HEK293 (cell line): ENCODE data around the gene RNF40.

ENCODE experiments used
- CTCF ChIA-PET: fragments of 350-600 bp; formaldehyde crosslinking; extraction: SDS; loops from one replicate; lab custom pipeline; 2021; ENCODE audit warnings: antibody characterized with exemption; lab: Yijun Ruan, JAX
- POLR2A ChIA-PET: fragments of 300-600 bp; formaldehyde crosslinking; extraction: SDS; loops from one replicate; lab custom pipeline; 2020; ENCODE audit warnings: antibody characterized with exemption, inconsistent platforms; lab: Yijun Ruan, JAX
- H3K27ac ChIP-seq: fragments of 200-500 bp; sonication (Bioruptor generic); 2 replicates; pipeline ENCODE4 v1.5.1; 2014; ENCODE audit warnings: low read depth, low read length, control low read depth, inconsistent platforms; ENCODE audit errors: extremely low read depth
- H3K36me3 ChIP-seq, 2 experiments: fragments of 200-500 bp in 1 of 2; sonication (Bioruptor generic) in 1 of 2; 1 replicate in 1 of 2; 2 replicates in 1 of 2; pipeline ENCODE4 v1.5.1; 2014 to 2017; ENCODE audit warnings: inconsistent platforms in 2 of 2, low read length in 2 of 2; ENCODE audit not compliant: control insufficient read depth in 2 of 2, insufficient read depth in 1 of 2
- H3K4me1 ChIP-seq: fragments of 200-500 bp; sonication (Bioruptor generic); 2 replicates; pipeline ENCODE4 v1.5.1; 2014; ENCODE audit warnings: mild to moderate bottlenecking, low read length, inconsistent platforms; ENCODE audit not compliant: control insufficient read depth, insufficient read depth
- H3K4me3 ChIP-seq: 2 replicates; pipeline ENCODE4 v1.5.1; 2011; ENCODE audit warnings: low read depth, mild to moderate bottlenecking, control low read depth, low read length, moderate library complexity
- H3K9me3 ChIP-seq: fragments of 200-500 bp; sonication (Bioruptor generic); 2 replicates; pipeline ENCODE4 v1.5.1; 2014; ENCODE audit warnings: low read depth, low read length, inconsistent platforms; ENCODE audit not compliant: control insufficient read depth, insufficient read depth
- BCL11B ChIP-seq: fragments of 450-650 bp; formaldehyde crosslinking; IDR thresholded peaks from 2 replicates; pipeline ENCODE4 v1.5.1; 2016; ENCODE audit warnings: low read depth, missing biosample characterization, missing genetic modification characterization
- GLI4 ChIP-seq: fragments of 450-650 bp; formaldehyde crosslinking; IDR thresholded peaks from 2 replicates; pipeline ENCODE4 v1.5.1; 2016; ENCODE audit warnings: missing biosample characterization, missing genetic modification characterization
- KLF8 ChIP-seq: fragments of 450-650 bp; formaldehyde crosslinking; IDR thresholded peaks from 2 replicates; pipeline ENCODE4 v1.5.1; 2016; ENCODE audit warnings: missing biosample characterization, missing genetic modification characterization
- KLF9 ChIP-seq: fragments of 450-650 bp; formaldehyde crosslinking; IDR thresholded peaks from 2 replicates; pipeline ENCODE4 v1.5.1; 2016; ENCODE audit warnings: missing biosample characterization, missing genetic modification characterization, low read depth
- MZF1 ChIP-seq: fragments of 450-650 bp; formaldehyde crosslinking; IDR thresholded peaks from 2 replicates; pipeline ENCODE4 v1.5.1; 2017; ENCODE audit warnings: missing biosample characterization, missing genetic modification characterization, borderline replicate concordance
- OVOL3 ChIP-seq: fragments of 450-650 bp; formaldehyde crosslinking; IDR thresholded peaks from 2 replicates; pipeline ENCODE4 v1.5.1; 2016; ENCODE audit warnings: missing biosample characterization, missing genetic modification characterization
- SP2 ChIP-seq: fragments of 450-650 bp; formaldehyde crosslinking; IDR thresholded peaks from 2 replicates; pipeline ENCODE4 v1.5.1; 2016; ENCODE audit warnings: missing biosample characterization, missing genetic modification characterization
- WT1 ChIP-seq: fragments of 450-650 bp; formaldehyde crosslinking; IDR thresholded peaks from 2 replicates; pipeline ENCODE4 v1.5.1; 2016; ENCODE audit warnings: missing biosample characterization, missing genetic modification characterization
- ZNF274 ChIP-seq, 2 experiments: fragments of 200-500 bp in 1 of 2; fragments of 450-650 bp in 1 of 2; sonication (Bioruptor generic) in 1 of 2; formaldehyde crosslinking in 1 of 2; IDR thresholded peaks; 2 replicates each; pipeline versions ENCODE4 v1.5.1 to v1.6.1; 2014 to 2016; ENCODE audit warnings: borderline replicate concordance in 1 of 2, inconsistent platforms in 1 of 2, low read length in 1 of 2, missing biosample characterization in 1 of 2, missing genetic modification characterization in 1 of 2
- ZNF335 ChIP-seq: fragments of 450-650 bp; formaldehyde crosslinking; conservative IDR thresholded peaks from 2 replicates; pipeline ENCODE4 v1.5.1; 2016; ENCODE audit warnings: missing biosample characterization, missing genetic modification characterization
- ZNF366 ChIP-seq: fragments of 450-650 bp; formaldehyde crosslinking; conservative IDR thresholded peaks from 2 replicates; pipeline ENCODE4 v1.5.1; 2016; ENCODE audit warnings: missing biosample characterization, missing genetic modification characterization
- ZNF433 ChIP-seq: fragments of 450-650 bp; formaldehyde crosslinking; IDR thresholded peaks from 2 replicates; pipeline ENCODE4 v1.5.1; 2016; ENCODE audit warnings: missing biosample characterization, missing genetic modification characterization, low read depth
- ZNF549 ChIP-seq: fragments of 450-650 bp; IDR thresholded peaks from 2 replicates; pipeline ENCODE4 v1.5.1; 2018; ENCODE audit warnings: missing biosample characterization, missing genetic modification characterization, mild to moderate bottlenecking, inconsistent platforms, moderate library complexity
- ZNF624 ChIP-seq: fragments of 450-650 bp; formaldehyde crosslinking; IDR thresholded peaks from 2 replicates; pipeline ENCODE4 v1.5.1; 2017; ENCODE audit warnings: missing biosample characterization, missing genetic modification characterization
- ZNF654 ChIP-seq: fragments of 450-650 bp; formaldehyde crosslinking; IDR thresholded peaks from 2 replicates; pipeline ENCODE4 v1.5.1; 2016; ENCODE audit warnings: low read depth, missing biosample characterization, missing genetic modification characterization
- ZXDB ChIP-seq: fragments of 450-650 bp; formaldehyde crosslinking; IDR thresholded peaks from 2 replicates; pipeline ENCODE4 v1.5.1; 2016; ENCODE audit warnings: missing biosample characterization, missing genetic modification characterization
- TF ChIP-seq, protein P1 (sequence below): fragments of 450-650 bp; formaldehyde crosslinking; conservative IDR thresholded peaks from 2 replicates; pipeline ENCODE4 v1.5.1; 2016; ENCODE audit warnings: low read depth, missing biosample characterization, missing genetic modification characterization
- TF ChIP-seq, protein P2 (sequence below): fragments of 450-650 bp; formaldehyde crosslinking; IDR thresholded peaks from 2 replicates; pipeline ENCODE4 v1.5.1; 2017; ENCODE audit warnings: missing biosample characterization, missing genetic modification characterization
- TF ChIP-seq, protein P3 (sequence below): IDR thresholded peaks from 2 replicates; pipeline ENCODE4 v1.6.1; 2011; ENCODE audit warnings: mild to moderate bottlenecking, low read depth, low read length, borderline replicate concordance
- TF ChIP-seq, protein P4 (sequence below): sonication (generic); formaldehyde crosslinking; IDR thresholded peaks from 2 replicates; pipeline ENCODE4 v1.8.1; 2022; ENCODE audit warnings: mild to moderate bottlenecking, moderate library complexity, missing genetic modification reagents
- TF ChIP-seq, protein P5 (sequence below): fragments of 450-650 bp; formaldehyde crosslinking; IDR thresholded peaks from 2 replicates; pipeline ENCODE4 v1.5.1; 2016; ENCODE audit warnings: missing biosample characterization, missing genetic modification characterization

The RNF40 gene

DNA sequence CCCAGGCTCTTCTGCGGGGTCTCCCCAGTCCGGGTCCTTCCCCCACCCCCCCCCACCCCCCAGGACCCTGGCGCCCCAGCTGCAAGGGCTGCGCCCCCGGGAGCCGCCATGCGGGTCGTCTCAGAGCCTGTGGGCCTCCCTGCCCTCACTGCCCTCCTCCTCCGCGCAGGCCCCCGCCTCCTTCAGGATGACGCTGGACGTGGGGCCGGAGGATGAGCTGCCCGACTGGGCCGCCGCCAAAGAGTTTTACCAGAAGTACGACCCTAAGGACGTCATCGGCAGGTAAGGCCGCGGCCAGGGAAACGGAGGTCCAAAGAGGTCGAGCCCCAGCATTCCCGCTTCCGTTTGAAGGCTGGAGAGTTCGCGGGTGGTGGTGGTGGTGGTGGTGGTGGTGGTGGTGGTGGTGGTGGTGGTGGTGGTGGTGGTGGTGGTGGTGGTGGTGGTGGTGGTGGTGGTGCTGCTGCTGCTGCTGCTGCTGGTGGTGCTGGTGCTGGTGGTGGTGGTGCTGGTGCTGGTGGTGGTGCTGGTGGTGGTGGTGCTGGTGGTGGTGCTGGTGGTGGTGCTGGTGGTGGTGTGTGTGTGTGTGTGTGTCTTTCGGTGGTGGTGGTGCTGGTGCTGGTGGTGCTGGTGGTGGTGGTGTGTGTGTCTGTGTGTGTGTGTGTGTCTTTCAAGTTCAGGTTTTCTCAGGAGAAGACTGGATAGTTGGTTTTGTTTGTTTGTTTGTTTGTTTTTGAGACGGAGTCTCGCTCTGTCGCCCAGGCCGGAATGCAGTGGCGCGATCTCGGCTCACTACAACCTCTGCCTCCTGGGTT is 13.3 kb upstream of the RNF40 start (continued):
- TF ChIP-seq, protein P1, sequence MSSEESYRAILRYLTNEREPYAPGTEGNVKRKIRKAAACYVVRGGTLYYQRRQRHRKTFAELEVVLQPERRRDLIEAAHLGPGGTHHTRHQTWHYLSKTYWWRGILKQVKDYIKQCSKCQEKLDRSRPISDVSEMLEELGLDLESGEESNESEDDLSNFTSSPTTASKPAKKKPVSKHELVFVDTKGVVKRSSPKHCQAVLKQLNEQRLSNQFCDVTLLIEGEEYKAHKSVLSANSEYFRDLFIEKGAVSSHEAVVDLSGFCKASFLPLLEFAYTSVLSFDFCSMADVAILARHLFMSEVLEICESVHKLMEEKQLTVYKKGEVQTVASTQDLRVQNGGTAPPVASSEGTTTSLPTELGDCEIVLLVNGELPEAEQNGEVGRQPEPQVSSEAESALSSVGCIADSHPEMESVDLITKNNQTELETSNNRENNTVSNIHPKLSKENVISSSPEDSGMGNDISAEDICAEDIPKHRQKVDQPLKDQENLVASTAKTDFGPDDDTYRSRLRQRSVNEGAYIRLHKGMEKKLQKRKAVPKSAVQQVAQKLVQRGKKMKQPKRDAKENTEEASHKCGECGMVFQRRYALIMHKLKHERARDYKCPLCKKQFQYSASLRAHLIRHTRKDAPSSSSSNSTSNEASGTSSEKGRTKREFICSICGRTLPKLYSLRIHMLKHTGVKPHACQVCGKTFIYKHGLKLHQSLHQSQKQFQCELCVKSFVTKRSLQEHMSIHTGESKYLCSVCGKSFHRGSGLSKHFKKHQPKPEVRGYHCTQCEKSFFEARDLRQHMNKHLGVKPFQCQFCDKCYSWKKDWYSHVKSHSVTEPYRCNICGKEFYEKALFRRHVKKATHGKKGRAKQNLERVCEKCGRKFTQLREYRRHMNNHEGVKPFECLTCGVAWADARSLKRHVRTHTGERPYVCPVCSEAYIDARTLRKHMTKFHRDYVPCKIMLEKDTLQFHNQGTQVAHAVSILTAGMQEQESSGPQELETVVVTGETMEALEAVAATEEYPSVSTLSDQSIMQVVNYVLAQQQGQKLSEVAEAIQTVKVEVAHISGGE (tag by site-specific recombination), result no peak
- no peak for TF ChIP-seq GLI4 (tag by site-specific recombination)
- TF ChIP-seq, protein P2, sequence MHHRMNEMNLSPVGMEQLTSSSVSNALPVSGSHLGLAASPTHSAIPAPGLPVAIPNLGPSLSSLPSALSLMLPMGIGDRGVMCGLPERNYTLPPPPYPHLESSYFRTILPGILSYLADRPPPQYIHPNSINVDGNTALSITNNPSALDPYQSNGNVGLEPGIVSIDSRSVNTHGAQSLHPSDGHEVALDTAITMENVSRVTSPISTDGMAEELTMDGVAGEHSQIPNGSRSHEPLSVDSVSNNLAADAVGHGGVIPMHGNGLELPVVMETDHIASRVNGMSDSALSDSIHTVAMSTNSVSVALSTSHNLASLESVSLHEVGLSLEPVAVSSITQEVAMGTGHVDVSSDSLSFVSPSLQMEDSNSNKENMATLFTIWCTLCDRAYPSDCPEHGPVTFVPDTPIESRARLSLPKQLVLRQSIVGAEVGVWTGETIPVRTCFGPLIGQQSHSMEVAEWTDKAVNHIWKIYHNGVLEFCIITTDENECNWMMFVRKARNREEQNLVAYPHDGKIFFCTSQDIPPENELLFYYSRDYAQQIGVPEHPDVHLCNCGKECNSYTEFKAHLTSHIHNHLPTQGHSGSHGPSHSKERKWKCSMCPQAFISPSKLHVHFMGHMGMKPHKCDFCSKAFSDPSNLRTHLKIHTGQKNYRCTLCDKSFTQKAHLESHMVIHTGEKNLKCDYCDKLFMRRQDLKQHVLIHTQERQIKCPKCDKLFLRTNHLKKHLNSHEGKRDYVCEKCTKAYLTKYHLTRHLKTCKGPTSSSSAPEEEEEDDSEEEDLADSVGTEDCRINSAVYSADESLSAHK, result no peak
- TF ChIP-seq, protein P3, sequence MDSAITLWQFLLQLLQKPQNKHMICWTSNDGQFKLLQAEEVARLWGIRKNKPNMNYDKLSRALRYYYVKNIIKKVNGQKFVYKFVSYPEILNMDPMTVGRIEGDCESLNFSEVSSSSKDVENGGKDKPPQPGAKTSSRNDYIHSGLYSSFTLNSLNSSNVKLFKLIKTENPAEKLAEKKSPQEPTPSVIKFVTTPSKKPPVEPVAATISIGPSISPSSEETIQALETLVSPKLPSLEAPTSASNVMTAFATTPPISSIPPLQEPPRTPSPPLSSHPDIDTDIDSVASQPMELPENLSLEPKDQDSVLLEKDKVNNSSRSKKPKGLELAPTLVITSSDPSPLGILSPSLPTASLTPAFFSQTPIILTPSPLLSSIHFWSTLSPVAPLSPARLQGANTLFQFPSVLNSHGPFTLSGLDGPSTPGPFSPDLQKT, result no peak

DNA sequence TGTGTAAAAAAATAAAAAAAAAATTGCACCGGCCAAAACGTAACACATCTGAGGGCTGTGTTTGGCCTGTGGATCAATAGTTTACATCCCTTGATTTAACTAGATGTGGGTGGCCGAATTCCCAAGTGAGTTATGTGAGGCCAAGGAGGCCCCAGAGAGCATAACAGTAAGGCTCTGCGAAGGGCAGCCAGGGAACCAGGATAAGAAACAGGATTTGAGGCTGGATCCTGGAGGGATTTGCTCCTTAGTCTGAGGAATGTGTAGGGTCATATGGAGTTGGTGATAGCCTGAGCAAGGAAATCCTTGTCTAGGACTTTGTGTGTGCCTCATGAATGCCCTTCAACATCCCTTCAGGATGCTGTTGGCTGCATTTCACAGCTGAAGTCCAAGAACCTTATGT is 11.9 kb upstream of the RNF40 start:
- no peak overlapping the region for H3K27ac ChIP-seq
- ChIA-PET POLR2A (interaction anchor here (1.2 to 3.4 kb wide), 3 partner anchors 10 to 51 kb away, joined by 4 to 34 read pairs (median 5); partner anchors contain the start of gene SRCAP), CTCF (interaction anchor here (1.3 kb wide), 1 partner anchor 63 kb away, joined by 3 read pairs; no protein-coding TSS in a partner anchor)
- H3K36me3 ChIP-seq, result peaks cover 28 to 60% of the 10 kb centered on the region in 2 experiments
- peaks cover 3% of the 10 kb centered on the region; the same call in 1 of the 2 replicates for H3K4me1 ChIP-seq
- no peak for TF ChIP-seq ZXDB (tag by site-specific recombination)
- no peak for TF ChIP-seq ZNF274 (IDR thresholded peaks at IDR 0.05; ENCODE audit: low read length)
- TF ChIP-seq ZNF274 (tag by site-specific recombination; IDR thresholded peaks at IDR 0.05; ENCODE audit: borderline replicate concordance), result no peak
- no peak for TF ChIP-seq ZNF366 (tag by site-specific recombination)
- no peak for TF ChIP-seq BCL11B (tag by site-specific recombination)
- no peak for TF ChIP-seq ZNF624 (tag by site-specific recombination)
- TF ChIP-seq KLF8 (tag by site-specific recombination), result no peak
- TF ChIP-seq, protein P4, sequence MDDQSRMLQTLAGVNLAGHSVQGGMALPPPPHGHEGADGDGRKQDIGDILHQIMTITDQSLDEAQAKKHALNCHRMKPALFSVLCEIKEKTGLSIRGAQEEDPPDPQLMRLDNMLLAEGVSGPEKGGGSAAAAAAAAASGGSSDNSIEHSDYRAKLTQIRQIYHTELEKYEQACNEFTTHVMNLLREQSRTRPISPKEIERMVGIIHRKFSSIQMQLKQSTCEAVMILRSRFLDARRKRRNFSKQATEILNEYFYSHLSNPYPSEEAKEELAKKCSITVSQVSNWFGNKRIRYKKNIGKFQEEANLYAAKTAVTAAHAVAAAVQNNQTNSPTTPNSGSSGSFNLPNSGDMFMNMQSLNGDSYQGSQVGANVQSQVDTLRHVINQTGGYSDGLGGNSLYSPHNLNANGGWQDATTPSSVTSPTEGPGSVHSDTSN (CRISPR knock-in tag), result no peak
- no peak for TF ChIP-seq ZNF433
- TF ChIP-seq OVOL3 (tag by site-specific recombination), result no peak
- no peak for TF ChIP-seq SP2 (tag by site-specific recombination)
- TF ChIP-seq ZNF654, result no peak
- TF ChIP-seq, protein P5, sequence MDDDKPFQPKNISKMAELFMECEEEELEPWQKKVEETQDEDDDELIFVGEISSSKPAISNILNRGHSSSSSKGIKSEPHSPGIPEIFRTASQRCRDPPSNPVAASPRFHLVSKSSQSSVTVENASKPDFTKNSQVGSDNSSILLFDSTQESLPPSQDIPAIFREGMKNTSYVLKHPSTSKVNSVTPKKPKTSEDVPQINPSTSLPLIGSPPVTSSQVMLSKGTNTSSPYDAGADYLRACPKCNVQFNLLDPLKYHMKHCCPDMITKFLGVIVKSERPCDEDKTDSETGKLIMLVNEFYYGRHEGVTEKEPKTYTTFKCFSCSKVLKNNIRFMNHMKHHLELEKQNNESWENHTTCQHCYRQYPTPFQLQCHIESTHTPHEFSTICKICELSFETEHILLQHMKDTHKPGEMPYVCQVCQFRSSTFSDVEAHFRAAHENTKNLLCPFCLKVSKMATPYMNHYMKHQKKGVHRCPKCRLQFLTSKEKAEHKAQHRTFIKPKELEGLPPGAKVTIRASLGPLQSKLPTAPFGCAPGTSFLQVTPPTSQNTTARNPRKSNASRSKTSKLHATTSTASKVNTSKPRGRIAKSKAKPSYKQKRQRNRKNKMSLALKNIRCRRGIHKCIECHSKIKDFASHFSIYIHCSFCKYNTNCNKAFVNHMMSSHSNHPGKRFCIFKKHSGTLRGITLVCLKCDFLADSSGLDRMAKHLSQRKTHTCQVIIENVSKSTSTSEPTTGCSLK, result no peak
- TF ChIP-seq ZNF335 (tag by site-specific recombination), result no peak
- TF ChIP-seq KLF9 (tag by site-specific recombination), result no peak
- TF ChIP-seq ZNF549 (tag by site-specific recombination), result no peak
- TF ChIP-seq MZF1 (tag by site-specific recombination), result no peak
- TF ChIP-seq WT1 (tag by site-specific recombination), result no peak
- H3K9me3 ChIP-seq, result no peaks in the 10 kb centered on the region
- no peak overlapping the region for H3K4me3 ChIP-seq
